IMR-90 (cell line): Measurements from ENCODE around the gene DIRAS3. TPM values are rescaled to one million over a fixed set of nuclear protein-coding genes. Genes with fewer than 3 reads are reported as not detected.

Experiments
- ATAC-seq: fragments of 200-7000 bp; cut with Tn5 transposase; 2 replicates; pipeline ENCODE4 v1.9.1; 2020; ENCODE audit warnings: low read depth, mild to moderate bottlenecking, moderate library complexity
- BruUV-seq: library from RNA; stranded (reverse); fragments of 400-500 nt; replicated peaks from 2 replicates; lab custom pipeline; 2021; lab: Mats Ljungman, UMichigan
- CTCF ChIA-PET: fragments of 300-600 bp; formaldehyde crosslinking; extraction: SDS; loops from one replicate; lab custom pipeline; 2021; ENCODE audit warnings: antibody characterized with exemption; lab: Yijun Ruan, JAX
- POLR2A ChIA-PET: fragments of 300-600 bp; sonication (Branson Sonifier 250); formaldehyde crosslinking; loops from one replicate; lab custom pipeline; 2022; ENCODE audit warnings: antibody characterized with exemption; ENCODE audit not compliant: unreplicated experiment; lab: Charles Lee
- DNase-seq: peaks from one replicate; pipeline ENCODE4 v3.0.0; 2013
- H2AFZ ChIP-seq: replicated peaks from 2 replicates; pipeline ENCODE3; 2013; ENCODE audit warnings: low read length, mild to moderate bottlenecking; ENCODE audit not compliant: poor library complexity
- H2AK5ac ChIP-seq: 2 replicates; pipeline ENCODE4 v1.6.1; 2013; ENCODE audit warnings: low read depth, low read length, inconsistent platforms
- H2AK9ac ChIP-seq: replicated peaks from 2 replicates; pipeline ENCODE3; 2013; ENCODE audit warnings: mild to moderate bottlenecking, low read depth, low read length, moderate library complexity; ENCODE audit not compliant: poor library complexity
- H2BK120ac ChIP-seq: 2 replicates; pipeline ENCODE4 v1.6.1; 2013; ENCODE audit warnings: low read depth, low read length, inconsistent platforms
- H2BK15ac ChIP-seq: 3 replicates; pipeline ENCODE4 v1.6.1; 2013; ENCODE audit warnings: low read depth, low read length, inconsistent platforms
- H2BK20ac ChIP-seq: 2 replicates; pipeline ENCODE4 v1.6.1; 2013; ENCODE audit warnings: low read depth, mild to moderate bottlenecking, inconsistent platforms, low read length, moderate library complexity
- H2BK5ac ChIP-seq: 2 replicates; pipeline ENCODE4 v1.6.1; 2013; ENCODE audit warnings: mild to moderate bottlenecking, low read depth, low read length, inconsistent platforms; ENCODE audit not compliant: poor library complexity, severe bottlenecking
- H3K14ac ChIP-seq: replicated peaks from 2 replicates; pipeline ENCODE4 v1.6.1; 2013; ENCODE audit warnings: low read depth, low read length, inconsistent platforms
- H3K18ac ChIP-seq: 2 replicates; pipeline ENCODE4 v1.6.1; 2013; ENCODE audit warnings: low read depth, low read length, control low read depth
- H3K23ac ChIP-seq: 2 replicates; pipeline ENCODE4 v1.6.1; 2013; ENCODE audit warnings: low read depth, low read length, inconsistent platforms
- H3K27ac ChIP-seq: 2 replicates; pipeline ENCODE4 v1.5.1; 2013; ENCODE audit warnings: mild to moderate bottlenecking, control low read depth, low read length; ENCODE audit not compliant: insufficient read depth
- H3K27me3 ChIP-seq: 2 replicates; pipeline ENCODE4 v1.6.1; 2013; ENCODE audit warnings: low read length; ENCODE audit not compliant: control insufficient read depth, insufficient read depth
- H3K36me3 ChIP-seq: 2 replicates; pipeline ENCODE4 v1.6.1; 2013; ENCODE audit warnings: low read length, mixed read lengths; ENCODE audit not compliant: control insufficient read depth, insufficient read depth
- H3K4ac ChIP-seq: 2 replicates; pipeline ENCODE4 v1.6.1; 2013; ENCODE audit warnings: low read depth, low read length, inconsistent platforms
- H3K4me1 ChIP-seq: 2 replicates; pipeline ENCODE4 v1.6.1; 2013; ENCODE audit warnings: low read length, mixed read lengths; ENCODE audit not compliant: control insufficient read depth, insufficient read depth
- H3K4me2 ChIP-seq: 2 replicates; pipeline ENCODE4 v1.6.1; 2013; ENCODE audit warnings: low read depth, mild to moderate bottlenecking, control low read depth, low read length, moderate library complexity
- H3K4me3 ChIP-seq: 2 replicates; pipeline ENCODE4 v1.5.1; 2013; ENCODE audit warnings: low read depth, mild to moderate bottlenecking, control low read depth, low read length, moderate library complexity; ENCODE audit not compliant: insufficient read depth
- H3K56ac ChIP-seq: 2 replicates; pipeline ENCODE4 v1.6.1; 2013; ENCODE audit warnings: low read length, inconsistent platforms; ENCODE audit not compliant: insufficient read depth; ENCODE audit errors: extremely low read depth
- H3K79me1 ChIP-seq, 2 experiments: 2 replicates each; pipeline ENCODE4 v1.6.1; 2013; ENCODE audit warnings: low read length in 2 of 2, inconsistent platforms in 1 of 2, low read depth in 1 of 2
- H3K9ac ChIP-seq: 2 replicates; pipeline ENCODE4 v1.6.1; 2013; ENCODE audit warnings: low read depth, low read length, control low read depth
- H3K9me1 ChIP-seq: 2 replicates; pipeline ENCODE4 v1.6.1; 2013; ENCODE audit warnings: low read length, inconsistent platforms; ENCODE audit not compliant: insufficient read depth
- H3K9me3 ChIP-seq: 2 replicates; pipeline ENCODE4 v1.6.1; 2013; ENCODE audit warnings: low read length; ENCODE audit not compliant: control insufficient read depth, insufficient read depth
- H4K20me1 ChIP-seq: 2 replicates; pipeline ENCODE4 v1.6.1; 2013; ENCODE audit warnings: low read length, inconsistent platforms; ENCODE audit not compliant: insufficient read depth
- H4K5ac ChIP-seq: 2 replicates; pipeline ENCODE4 v1.6.1; 2013; ENCODE audit warnings: mild to moderate bottlenecking, low read depth, low read length, control low read depth
- H4K8ac ChIP-seq, 2 experiments: 2 replicates each; pipeline ENCODE4 v1.6.1; 2013; ENCODE audit warnings: low read depth in 2 of 2, low read length in 2 of 2, control low read depth in 1 of 2, inconsistent platforms in 1 of 2
- H4K91ac ChIP-seq: 2 replicates; pipeline ENCODE4 v1.6.1; 2013; ENCODE audit warnings: low read depth, low read length, inconsistent platforms; ENCODE audit not compliant: insufficient read depth
- BHLHE40 ChIP-seq: fragments of 150-350 bp; IDR thresholded peaks from 2 replicates; pipeline ENCODE4 v1.6.1; 2016; ENCODE audit warnings: mild to moderate bottlenecking, low read depth, low read length
- CEBPB ChIP-seq: IDR thresholded peaks from 2 replicates; pipeline ENCODE4 v1.6.1; 2012; ENCODE audit warnings: low read depth, low read length, improper control_type of control experiment
- CHD1 ChIP-seq: IDR thresholded peaks from 2 replicates; pipeline ENCODE4 v1.6.1; 2012; ENCODE audit warnings: low read depth, low read length, improper control_type of control experiment
- CTCF ChIP-seq: conservative IDR thresholded peaks from 2 replicates; pipeline ENCODE4 v1.5.1; 2012; ENCODE audit warnings: mild to moderate bottlenecking, low read depth, low read length, improper control_type of control experiment
- ELK1 ChIP-seq: fragments of 150-350 bp; IDR thresholded peaks from 2 replicates; pipeline ENCODE4 v1.6.1; 2016; ENCODE audit warnings: low read depth, mild to moderate bottlenecking, low read length, moderate library complexity, borderline replicate concordance
- FOS ChIP-seq: fragments of 150-350 bp; IDR thresholded peaks from 2 replicates; pipeline ENCODE4 v1.6.1; 2016; ENCODE audit warnings: low read depth, low read length
- MAFK ChIP-seq: IDR thresholded peaks from 2 replicates; pipeline ENCODE4 v1.6.1; 2012; ENCODE audit warnings: low read depth, low read length, improper control_type of control experiment
- MAZ ChIP-seq: IDR thresholded peaks from 2 replicates; pipeline ENCODE4 v1.6.1; 2012; ENCODE audit warnings: low read depth, mild to moderate bottlenecking, low read length, improper control_type of control experiment, moderate library complexity, borderline replicate concordance
- MXI1 ChIP-seq: IDR thresholded peaks from 2 replicates; pipeline ENCODE4 v1.6.1; 2012; ENCODE audit warnings: low read depth, mild to moderate bottlenecking, low read length, moderate library complexity, borderline replicate concordance
- NFE2L2 ChIP-seq: fragments of 150-350 bp; IDR thresholded peaks from 2 replicates; pipeline ENCODE4 v1.6.1; 2016; ENCODE audit warnings: low read depth, mild to moderate bottlenecking, low read length
- POLR2A ChIP-seq: IDR thresholded peaks from 2 replicates; pipeline ENCODE4 v1.6.1; 2012; ENCODE audit warnings: mild to moderate bottlenecking, low read depth, low read length
- RAD21 ChIP-seq: IDR thresholded peaks from 2 replicates; pipeline ENCODE4 v1.6.1; 2012; ENCODE audit warnings: low read length, improper control_type of control experiment
- RCOR1 ChIP-seq: IDR thresholded peaks from 2 replicates; pipeline ENCODE4 v1.6.1; 2012; ENCODE audit warnings: mild to moderate bottlenecking, low read length, improper control_type of control experiment; ENCODE audit not compliant: insufficient replicate concordance
- RFX5 ChIP-seq: IDR thresholded peaks from 2 replicates; pipeline ENCODE4 v1.8.0; 2012; ENCODE audit warnings: low read depth, mild to moderate bottlenecking, low read length, moderate library complexity
- SMC3 ChIP-seq: fragments of 150-350 bp; IDR thresholded peaks from 2 replicates; pipeline ENCODE4 v1.6.1; 2016; ENCODE audit warnings: low read depth, mild to moderate bottlenecking, antibody characterized with exemption, low read length, moderate library complexity
- USF2 ChIP-seq: fragments of 150-350 bp; IDR thresholded peaks from 2 replicates; pipeline ENCODE4 v1.6.1; 2017; ENCODE audit warnings: mild to moderate bottlenecking, antibody characterized with exemption, low read length, low read depth
- dilution Hi-C: fragments of 300-500 bp; cut with HindIII; formaldehyde crosslinking; loops from one replicate; pipeline ENCODE4 v1.14.3; 2018; ENCODE audit warnings: low sequenced_read_pairs; ENCODE audit not compliant: unreplicated experiment
- in situ Hi-C: fragments of 300-500 bp; cut with MboI; formaldehyde crosslinking; loops from 3 replicates; pipeline ENCODE4 v1.14.3; 2019; ENCODE audit warnings: low sequenced_read_pairs, inconsistent platforms, mixed read lengths
- intact Hi-C: fragments of 100-400 bp; cut with micrococcal nuclease; formaldehyde crosslinking; loops from 2 replicates; pipeline ENCODE4 v1.10.0; 2022
- polyA plus RNA-seq, 3 experiments: library from polyadenylated mRNA; depleted of rRNA; stranded (reverse); fragments of >200 nt; gene quantifications; 2 replicates each; pipeline ENCODE4 v1.2.3, GENCODE V29; 2012; ENCODE audit warnings: low replicate concordance in 1 of 3
- total RNA-seq: library from RNA; depleted of rRNA; stranded (reverse); fragments of >200 nt; gene quantifications from 2 replicates; pipeline ENCODE4 v1.2.3, GENCODE V29; 2012

DIRAS3 gene
- total and polyA plus RNA-seq, 2 of the 4 experiments (the other 2 are of a cell fraction): 8.6 to 14.6 TPM

- BruUV-seq: no TSS peak
Observed at GRCh38 chr1:68081775-68082283, 31.4 kb upstream of the DIRAS3 start.

More at GRCh38 chr1:68081775-68082283, 31.4 kb upstream of the DIRAS3 start:
- Histone ChIP-seq H4K8ac (no peak overlapping the region), H3K27me3 (no peaks in the 10 kb centered on the region), H3K4me2 (no peak overlapping the region), H3K56ac (no peak overlapping the region), H3K4ac (no peak overlapping the region), H3K9ac (no peak overlapping the region), H2AK9ac (no peak overlapping the region), H3K79me1 (no peaks in the 10 kb centered on the region), H2AK5ac (no peak overlapping the region), H3K36me3 (no peaks in the 10 kb centered on the region; the same call in 1 of the 2 replicates), H2AFZ (no peak overlapping the region), H3K9me1 (no peaks in the 10 kb centered on the region), H4K91ac (no peak overlapping the region), H3K27ac (no peak overlapping the region), H3K14ac (no peak overlapping the region), H2BK120ac (no peak overlapping the region), H2BK15ac (no peak overlapping the region), H3K9me3 (no peaks in the 10 kb centered on the region), H3K23ac (no peak overlapping the region), H3K4me3 (no peak overlapping the region), H4K20me1 (no peaks in the 10 kb centered on the region), H2BK20ac (no peak overlapping the region), H3K18ac (no peak overlapping the region), H3K4me1 (no peaks in the 10 kb centered on the region), H4K5ac (no peak overlapping the region), H2BK5ac (no peak overlapping the region)
- dilution Hi-C loops: no loop called here
- TF ChIP-seq SMC3 (no peak), ELK1 (no peak), RCOR1 (no peak), FOS (no peak), RFX5 (no peak), CHD1 (no peak), MAZ (no peak), BHLHE40 (no peak), NFE2L2 (no peak), USF2 (no peak), CEBPB (no peak), MAFK (no peak), CTCF (no peak), POLR2A (no peak), MXI1 (no peak), RAD21 (no peak)
- intact Hi-C loops: loop anchor here (5.0 kb wide), 1 partner anchor 755 kb away; no protein-coding TSS in a partner anchor
- POLR2A ChIA-PET: no interaction called here
- ATAC-seq: peak; percentile 40; the same call in 1 of the 2 replicates
- DNase-seq: peak; percentile 28
- CTCF ChIA-PET: no interaction called here
- in situ Hi-C loops: no loop called here
